HG03442 (cell line): Measurements from ENCODE around the gene ZBTB11.
A peak's percentile ranks its signal among the peaks of the same experiment; 100 is the strongest.
"Not testable (repeated sequence)": the region's sequence is repeated elsewhere in the genome, so short reads cannot be mapped to it uniquely, and the experiment has no call there.

Source experiments
- ATAC-seq: cut with Tn5 transposase; IDR thresholded peaks from one replicate; pipeline ENCODE4 v1.9.1; 2021; ENCODE audit warnings: mild to moderate bottlenecking, moderate library complexity; ENCODE audit not compliant: unreplicated experiment

ZBTB11 gene, protein sequence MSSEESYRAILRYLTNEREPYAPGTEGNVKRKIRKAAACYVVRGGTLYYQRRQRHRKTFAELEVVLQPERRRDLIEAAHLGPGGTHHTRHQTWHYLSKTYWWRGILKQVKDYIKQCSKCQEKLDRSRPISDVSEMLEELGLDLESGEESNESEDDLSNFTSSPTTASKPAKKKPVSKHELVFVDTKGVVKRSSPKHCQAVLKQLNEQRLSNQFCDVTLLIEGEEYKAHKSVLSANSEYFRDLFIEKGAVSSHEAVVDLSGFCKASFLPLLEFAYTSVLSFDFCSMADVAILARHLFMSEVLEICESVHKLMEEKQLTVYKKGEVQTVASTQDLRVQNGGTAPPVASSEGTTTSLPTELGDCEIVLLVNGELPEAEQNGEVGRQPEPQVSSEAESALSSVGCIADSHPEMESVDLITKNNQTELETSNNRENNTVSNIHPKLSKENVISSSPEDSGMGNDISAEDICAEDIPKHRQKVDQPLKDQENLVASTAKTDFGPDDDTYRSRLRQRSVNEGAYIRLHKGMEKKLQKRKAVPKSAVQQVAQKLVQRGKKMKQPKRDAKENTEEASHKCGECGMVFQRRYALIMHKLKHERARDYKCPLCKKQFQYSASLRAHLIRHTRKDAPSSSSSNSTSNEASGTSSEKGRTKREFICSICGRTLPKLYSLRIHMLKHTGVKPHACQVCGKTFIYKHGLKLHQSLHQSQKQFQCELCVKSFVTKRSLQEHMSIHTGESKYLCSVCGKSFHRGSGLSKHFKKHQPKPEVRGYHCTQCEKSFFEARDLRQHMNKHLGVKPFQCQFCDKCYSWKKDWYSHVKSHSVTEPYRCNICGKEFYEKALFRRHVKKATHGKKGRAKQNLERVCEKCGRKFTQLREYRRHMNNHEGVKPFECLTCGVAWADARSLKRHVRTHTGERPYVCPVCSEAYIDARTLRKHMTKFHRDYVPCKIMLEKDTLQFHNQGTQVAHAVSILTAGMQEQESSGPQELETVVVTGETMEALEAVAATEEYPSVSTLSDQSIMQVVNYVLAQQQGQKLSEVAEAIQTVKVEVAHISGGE

DNA sequence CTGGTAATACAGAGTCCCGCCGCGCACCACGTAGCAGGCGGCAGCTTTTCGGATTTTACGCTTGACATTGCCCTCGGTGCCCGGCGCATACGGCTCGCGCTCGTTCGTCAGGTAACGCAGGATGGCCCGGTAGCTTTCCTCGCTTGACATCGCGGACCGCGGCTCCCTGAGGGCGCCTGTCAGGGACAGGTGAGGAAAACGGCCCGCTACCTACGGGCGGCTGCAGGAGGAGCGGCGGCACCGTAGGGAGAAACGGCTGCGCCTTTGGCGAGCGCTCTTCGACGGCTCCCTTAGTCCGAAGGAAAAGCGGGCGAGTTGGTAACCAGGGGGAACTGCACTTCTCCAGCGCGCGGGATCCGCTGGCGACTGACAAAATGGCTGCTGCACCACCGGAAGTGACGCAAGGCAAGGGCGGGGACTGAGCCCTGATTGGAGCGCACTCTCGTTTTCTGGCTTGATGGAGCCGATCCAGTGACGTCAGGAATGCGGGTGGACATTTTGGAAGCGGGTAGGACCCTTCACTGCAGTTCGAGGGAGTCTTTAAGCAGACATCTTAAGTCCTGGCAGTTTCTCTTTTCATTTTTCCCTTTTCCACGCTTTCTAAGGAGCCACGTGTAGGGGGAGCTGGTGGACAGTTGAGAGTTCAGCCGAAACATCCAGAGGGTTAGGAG is at the start of gene ZBTB11:
Gene ZBTB11, minus strand, starts transcription at position 368 of the 671 bp plus-strand sequence. Its CDS starts 218 bp downstream, at position 150.
- peak; percentile 68 for ATAC-seq

DNA sequence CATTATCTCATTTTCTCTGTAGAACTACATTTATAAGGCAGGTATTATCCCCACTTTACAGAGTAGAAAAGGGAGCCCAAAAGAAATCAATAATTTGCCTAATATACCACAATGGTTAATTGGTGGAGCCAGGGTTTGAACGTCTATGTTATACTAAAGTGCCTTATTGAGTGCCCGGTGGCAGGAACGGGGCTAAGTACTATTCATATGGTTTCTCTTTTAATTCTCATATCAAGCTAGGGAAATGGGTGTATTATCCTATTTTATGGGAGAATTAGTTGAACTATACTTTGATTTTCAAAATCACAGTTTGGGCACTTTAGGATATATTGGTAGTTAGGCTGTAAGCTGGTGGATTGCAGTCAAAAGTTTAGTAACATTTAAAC is 49.0 kb upstream of the ZBTB11 start:
- no peak for ATAC-seq

DNA sequence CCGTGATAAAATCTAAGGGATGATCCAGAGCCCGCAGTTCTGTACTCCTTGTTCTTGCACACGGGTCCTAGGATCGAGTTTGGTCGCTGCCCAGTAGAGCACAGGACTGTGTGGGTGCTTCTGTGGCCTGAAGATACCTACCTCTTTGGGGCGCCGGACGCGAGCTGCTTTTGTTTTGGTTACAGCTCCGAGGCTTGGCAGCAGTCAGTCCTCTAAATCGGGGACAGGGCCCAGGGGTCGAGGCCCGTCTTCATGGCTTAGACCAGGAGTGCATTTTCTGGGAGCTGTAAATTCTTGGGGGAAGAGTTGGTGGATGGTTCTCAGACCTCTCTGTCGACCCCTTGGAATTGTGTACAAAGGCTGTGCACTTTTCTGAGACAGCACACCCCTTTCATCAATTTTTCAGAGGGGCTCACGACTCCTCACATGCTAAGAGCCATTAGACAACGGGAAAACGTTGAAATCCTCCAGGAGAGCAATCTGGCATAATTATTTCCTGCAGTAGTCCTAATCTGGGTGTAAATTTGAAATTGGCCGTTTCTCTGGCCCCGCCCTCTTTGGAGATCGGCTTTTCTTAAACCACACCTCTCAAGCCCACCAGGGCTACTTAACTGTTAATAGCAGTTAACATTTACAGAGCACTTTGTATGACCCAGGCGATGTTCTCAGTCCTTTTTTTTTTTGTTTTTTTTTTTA is 48.4 kb upstream of the ZBTB11 start:
- peak; percentile 14 for ATAC-seq

DNA sequence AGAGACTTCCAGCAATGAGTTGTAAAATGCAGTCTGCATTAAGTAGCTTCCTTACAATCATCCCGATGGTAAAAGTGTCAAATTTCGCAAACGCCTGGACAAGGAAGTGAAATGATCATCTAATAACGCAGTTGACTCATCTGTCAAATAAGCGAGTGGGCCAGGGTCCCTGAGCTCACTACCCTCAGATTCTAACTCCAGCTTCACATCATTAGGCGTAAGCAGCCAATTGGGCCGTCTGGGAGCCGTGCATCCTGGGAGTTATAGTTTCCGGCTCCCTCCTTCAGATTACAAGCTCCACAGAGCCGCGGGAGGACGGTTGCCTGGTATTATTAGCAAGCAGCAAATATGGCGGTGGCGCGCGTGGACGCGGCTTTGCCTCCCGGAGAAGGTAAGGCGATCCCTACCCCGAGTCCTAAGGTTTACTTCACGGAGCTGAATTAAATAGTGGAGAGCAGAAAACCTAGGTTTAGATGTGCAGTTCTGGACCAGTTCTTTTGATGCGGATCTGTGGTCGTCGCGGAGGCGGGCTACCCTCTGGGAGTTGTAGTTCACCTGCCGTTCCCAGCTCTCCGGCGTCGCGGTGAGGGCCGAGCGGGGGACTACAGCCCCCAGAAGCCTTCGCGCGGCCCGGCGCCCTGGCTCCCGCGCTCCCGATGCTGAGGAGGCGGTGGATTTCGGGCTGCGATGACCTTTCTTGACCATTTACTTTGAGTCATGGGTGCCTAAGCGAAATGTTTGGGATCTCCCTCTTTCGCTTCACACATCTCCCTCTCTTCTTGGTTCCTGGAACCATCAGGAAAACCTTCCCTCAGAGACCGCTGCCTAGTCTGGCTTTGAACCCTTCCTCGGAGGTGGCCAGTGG is 47.6 kb upstream of the ZBTB11 start, which contains the start of gene CEP97:
Gene CEP97, plus strand, starts transcription at position 286 of the 865 bp plus-strand sequence. Its CDS starts 63 bp downstream, at position 349.
- peak; percentile 87 for ATAC-seq

DNA sequence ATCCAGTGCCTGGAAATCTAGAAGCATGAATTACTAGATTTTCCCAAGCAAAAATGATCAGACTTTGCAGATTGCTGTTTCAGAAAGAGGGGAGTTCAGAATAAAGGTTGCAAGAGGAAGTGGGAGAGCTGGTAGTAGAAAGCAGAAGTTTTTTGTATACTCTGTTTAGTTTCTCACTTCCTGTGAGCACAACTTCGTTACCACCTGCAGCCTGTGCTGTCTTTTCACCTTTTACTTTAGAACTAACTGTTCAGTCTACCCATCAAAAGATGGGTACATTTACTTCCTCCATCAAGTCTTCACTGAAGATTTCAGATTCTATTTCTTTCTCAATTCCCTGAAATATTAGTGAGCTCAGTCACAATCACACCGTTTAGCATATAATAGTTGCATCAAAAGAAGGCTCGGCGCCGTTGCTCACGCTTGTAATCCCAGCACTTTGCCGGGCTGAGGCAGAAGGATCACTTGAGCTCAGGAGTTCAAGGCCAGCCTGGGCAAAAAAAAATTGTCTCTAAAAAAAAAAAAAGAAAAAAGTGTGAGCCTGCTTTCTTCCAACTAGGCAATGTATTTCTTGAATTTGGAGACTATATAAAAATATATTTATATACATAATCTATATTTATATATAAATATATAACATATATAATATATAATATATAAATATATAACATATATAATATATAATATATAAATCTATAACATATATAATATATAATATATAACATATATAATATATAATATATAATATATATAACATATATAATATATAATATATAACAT is 45.7 kb upstream of the ZBTB11 start:
- ATAC-seq, result peak; percentile 45

DNA sequence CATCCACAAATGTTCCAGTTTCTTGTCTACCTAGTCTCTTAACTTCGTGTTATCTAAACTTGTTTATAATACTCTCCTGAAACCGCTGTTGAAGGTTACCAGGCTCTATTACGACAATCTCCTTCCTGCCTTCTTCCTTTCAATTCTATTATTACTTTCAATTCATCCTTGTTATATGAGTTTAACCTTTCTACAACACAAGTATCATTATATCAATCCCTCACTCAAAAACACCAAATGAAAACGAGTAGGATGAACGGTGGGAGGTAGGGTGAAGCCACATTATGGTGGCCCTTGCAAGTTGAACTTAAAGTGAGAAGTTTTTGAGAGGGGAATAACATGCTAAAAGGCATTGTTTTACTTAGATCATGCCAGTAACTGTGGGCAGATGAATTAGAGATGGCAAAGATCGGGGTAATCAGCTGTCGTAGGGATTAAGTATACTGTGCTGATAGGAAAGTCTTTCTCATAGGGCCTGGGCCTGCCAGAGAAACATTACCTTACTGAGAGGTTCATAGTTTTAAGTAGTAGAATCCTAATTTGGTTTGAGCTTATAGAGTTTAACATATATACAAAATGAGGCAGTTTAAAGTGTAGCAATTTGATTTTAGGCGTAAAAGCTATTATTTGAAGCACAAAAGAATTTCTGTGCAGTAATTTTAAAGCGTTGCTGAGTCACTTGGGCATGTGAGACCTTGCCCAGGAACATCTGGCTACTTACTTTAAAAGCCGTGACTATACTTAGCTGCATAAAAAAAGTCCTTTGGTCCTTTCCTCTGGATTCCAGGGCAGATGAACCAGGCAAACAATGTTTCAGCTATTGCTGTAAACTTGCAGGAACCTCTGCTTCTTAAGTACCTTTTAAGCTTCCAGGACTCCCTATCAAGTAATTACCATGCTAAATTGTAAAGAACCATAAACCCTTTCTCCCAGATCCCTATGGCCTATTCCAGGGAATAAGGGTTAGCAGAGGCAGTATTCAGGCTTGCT is 44.2 kb upstream of the ZBTB11 start:
- no peak for ATAC-seq

DNA sequence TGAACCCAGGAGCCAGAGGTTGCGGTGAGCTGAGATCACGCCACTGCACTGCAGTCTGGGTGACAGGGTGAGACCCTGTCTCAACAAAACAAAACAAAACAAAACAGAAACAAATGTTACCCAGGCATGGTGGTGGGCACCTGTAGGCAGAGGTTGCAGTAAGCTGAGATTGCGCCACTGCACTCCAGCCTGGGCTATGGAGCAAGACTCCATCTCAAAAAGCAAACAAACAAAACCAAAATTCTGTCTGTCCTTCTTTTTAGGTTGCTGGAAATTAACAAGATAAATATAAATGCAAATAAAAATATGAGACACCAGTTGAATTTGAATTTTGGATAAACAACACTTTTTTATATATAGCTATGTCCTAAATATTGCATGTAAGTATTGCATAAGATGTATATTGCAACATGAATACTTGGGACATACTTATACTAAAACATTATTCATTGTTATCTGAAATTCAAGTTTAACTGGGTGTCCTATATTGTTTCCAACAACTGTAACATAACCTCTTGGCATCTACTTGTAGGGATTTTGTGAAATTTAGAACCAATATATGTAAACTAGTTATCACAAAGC is 42.8 kb upstream of the ZBTB11 start:
- ATAC-seq, result no peak

DNA sequence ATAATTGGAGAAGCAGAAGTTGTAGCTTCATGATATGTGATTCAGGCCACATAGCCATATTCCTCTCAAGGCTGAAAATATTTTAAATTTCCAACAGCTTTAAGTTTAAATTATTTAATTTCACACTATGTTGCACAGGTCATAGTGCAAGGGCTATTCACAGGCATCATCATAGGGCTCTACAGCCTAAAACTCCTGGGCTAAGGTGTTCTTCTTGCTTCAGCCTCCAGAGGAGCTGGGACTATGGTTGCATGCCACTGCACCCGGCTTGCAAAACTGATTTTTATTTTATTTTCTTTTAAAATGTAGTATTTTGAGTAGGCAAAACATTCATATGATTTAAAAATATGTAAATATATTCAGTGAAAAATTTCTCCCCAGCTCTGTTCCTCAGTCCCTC is 41.5 kb upstream of the ZBTB11 start:
- no peak for ATAC-seq

DNA sequence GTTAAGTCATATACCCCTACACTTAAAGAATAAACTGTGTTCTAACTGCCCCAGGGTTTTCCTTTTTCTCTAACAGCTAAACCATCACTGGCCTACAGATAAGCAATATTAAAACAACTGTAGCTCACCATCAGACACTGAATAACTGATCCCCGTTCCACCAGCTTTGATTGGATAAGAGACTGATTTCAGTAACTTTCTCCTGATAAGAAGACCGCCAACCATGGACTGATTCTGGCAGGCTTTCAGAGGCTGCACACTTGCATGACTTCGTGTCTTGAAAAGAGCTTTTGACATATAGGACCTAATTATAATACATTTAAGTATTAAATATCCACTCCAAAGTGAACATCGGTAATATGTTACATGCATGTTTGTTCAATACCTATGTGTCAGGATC is 32.2 kb upstream of the ZBTB11 start:
- no peak for ATAC-seq

DNA sequence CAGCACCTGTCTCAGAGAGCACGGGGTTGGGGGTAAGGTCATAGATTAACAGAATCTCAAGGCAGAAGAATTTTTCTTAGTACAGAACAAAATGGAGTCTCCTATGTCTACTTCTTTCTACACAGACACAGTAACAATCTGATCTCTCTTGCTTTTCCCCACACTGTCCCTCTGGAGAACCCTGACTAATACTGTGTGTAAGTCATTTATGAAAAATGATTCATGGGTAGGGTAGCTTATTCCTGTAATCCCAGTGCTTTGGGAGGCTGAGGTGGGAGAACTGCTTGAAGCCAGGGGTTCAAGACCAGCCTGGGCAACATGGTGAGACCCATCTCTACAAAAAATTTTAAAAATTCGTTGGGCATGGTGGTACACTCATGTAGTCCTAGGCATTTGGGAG is 27.7 kb upstream of the ZBTB11 start:
- not testable (repeated sequence) for ATAC-seq

DNA sequence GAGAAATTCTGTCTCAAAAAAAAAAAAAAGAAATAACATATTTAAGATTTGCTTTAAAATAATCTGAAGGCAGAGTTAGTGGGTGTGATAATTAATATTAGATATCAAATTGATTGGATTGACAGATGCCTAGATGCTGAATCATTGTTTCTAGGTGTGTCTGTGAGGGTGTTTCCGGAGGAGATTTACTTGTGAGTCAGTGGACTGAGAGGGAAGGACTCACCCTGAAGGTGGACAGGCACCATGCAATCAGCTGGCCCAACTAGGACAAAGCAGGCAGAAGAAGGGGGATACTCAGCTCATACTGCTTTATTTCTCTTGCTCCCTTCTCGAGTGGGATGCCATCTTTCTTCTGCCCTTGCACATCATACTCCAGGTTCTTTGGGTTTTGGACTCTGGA is 26.2 kb upstream of the ZBTB11 start:
- ATAC-seq, result no peak

DNA sequence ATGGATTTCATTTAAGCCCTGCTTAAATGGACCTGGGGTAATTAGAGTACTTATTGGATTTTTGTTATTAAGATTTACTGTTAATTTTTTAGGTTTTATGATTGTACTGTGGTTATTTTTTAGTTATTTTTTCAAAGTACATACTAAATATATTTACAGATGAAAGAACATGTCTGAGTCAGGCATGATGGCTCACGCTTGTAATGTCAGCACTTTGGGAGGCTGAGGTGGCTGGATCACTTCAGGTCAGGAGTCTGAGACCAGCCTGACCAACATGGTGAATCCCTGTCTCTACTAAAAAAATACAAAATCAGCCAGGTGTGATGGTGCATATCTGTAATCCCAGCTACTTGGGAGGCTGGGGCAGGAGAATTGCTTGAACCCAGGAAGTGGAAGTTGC is 25.8 kb upstream of the ZBTB11 start:
- no peak for ATAC-seq

DNA sequence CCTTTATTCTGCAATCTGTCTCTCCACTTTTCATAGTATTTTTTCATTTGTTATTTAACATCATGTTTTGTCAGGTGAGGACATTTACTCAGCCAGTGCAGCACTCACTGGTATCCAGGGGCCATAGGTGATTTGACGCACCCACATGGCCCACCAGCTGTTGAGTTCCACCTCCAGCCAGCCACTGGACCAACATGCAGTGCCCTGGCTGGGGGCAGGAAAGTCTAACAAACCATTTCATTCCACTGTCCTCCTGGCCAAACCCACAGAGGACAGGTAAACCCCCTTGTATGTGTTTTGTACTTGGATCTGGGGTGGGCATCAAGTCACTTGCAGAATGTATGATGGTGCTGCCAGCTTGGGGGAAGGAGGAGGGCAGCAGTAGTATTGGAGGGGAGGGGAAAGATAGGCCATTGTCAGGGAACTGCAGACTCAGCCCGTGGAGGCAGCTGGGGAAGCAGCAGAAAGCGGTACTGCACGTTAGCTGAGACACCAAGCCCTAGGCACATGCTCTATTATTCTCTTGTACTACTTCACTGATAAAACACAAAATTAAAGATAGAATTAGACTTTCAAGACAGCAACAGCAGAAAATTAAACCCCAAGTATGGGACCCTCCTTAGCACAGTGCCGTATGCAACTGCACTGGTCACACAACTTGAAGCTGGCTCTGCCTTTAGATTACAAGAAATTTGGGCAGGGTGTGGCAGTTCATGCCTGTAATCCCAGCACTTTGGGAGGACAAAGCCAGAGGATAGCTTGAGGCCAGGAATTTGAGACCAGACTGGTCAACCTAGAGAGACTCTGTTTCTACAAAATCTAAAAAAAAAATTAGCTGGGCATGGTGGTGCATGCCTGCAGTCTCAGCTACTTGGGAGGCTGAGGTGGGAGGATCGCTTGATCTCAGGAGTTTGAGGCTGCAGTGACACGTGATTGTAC is 25.0 kb upstream of the ZBTB11 start:
- ATAC-seq, result peak; percentile 7

DNA sequence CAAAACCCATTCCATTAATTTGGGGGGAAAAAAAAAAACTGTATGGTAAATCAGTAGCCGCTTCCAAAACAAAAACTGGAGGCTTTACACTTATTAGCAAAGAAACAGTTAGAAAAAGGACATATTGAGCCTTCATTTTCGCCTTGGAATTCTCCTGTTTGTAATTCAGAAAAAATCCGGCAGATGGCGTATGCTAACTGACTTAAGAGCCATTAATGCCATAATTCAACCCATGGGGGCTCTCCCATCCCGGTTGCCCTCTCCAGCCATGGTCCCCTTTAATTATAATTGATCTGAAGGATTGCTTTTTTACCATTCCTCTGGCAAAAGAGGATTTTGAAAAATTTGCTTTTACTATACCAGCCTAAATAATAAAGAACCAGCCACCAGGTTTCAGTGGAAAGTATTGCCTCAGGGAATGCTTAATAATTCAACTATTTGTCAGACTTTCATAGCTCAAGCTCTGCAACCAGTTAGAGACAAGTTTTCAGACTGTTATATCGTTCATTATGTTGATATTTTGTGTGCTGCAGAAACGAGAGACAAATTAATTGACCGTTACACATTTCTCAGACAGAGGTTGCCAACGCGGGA is 18.9 kb upstream of the ZBTB11 start:
- ATAC-seq, result no peak

DNA sequence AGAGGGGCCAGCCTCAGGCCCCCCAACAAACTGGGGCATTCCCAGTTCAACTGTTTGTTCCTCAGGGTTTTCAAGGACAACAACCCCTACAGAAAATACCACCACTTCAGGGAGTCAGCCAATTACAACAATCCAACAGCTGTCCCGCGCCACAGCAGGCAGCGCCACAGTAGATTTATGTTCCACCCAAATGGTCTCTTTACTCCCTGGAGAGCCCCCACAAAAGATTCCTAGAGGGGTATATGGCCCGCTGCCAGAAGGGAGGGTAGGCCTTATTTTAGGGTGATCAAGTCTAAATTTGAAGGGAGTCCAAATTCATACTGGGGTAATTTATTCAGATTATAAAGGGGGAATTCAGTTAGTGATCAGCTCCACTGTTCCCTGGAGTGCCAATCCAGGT is 17.9 kb upstream of the ZBTB11 start:
- ATAC-seq, result not testable (repeated sequence)

DNA sequence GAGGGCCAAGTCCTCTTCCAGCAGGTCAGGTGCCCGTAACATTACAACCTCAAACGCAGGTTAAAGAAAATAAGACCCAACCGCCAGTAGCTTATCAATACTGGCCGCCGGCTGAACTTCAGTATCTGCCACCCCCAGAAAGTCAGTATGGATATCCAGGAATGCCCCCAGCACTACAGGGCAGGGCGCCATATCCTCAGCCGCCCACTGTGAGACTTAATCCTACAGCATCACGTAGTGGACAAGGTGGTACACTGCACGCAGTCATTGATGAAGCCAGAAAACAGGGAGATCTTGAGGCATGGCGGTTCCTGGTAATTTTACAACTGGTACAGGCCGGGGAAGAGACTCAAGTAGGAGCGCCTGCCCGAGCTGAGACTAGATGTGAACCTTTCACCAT is 16.6 kb upstream of the ZBTB11 start:
- peak; percentile 79 for ATAC-seq
